ENCODE data around the gene HPCAL1.

The HPCAL1 gene

DNA sequence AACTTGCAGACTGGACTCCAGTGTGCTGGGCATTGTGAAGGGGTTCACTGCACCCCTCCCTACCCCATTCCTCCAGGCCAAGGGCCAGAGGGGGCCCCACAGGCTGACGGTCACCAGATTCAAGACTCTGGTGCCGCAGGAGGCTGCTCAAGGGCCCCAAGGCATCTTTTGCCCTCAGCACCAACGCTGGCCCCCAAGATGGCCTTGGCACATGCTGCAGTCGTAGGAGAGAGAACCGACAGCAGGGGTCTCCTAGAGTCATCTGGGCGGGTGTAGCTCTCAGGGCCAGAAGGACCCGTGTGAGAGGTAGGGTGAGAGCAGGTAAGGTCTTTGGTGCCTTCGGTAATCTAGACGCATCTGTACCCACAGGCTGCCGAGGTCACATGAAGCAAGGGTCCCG, 164.1 kb downstream of the HPCAL1 start:
- DNase-seq (ENCODE audit: low spot score), result no peak

DNA sequence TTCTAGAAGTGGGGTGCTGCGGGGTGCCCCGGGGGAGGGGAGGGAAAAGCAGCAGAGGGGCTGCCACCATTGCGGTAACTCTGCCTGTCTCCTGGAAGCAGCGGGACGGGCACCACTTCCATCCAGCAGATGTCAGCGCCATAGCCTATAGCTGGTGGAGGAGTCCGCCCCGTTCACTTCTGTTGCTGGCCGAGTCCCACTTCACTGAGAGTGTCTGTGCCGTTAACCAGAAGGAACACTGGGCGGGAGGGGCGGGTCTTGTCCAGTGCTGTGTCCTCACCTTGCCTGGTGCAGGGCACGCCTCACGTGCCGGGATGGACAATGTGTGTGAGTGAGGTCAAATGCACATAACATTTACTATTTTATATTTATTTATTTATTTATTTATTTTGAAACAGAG, 164.7 kb downstream of the HPCAL1 start:
- DNase-seq (ENCODE audit: low spot score), result no peak

GRCh38 chr2:10469301-10469700, 166.6 kb downstream of the HPCAL1 start:
- no peak for DNase-seq (ENCODE audit: low spot score)

- no peak for DNase-seq (ENCODE audit: low spot score)
Observed at GRCh38 chr2:10469955-10470608, 167.4 kb downstream of the HPCAL1 start.

DNA sequence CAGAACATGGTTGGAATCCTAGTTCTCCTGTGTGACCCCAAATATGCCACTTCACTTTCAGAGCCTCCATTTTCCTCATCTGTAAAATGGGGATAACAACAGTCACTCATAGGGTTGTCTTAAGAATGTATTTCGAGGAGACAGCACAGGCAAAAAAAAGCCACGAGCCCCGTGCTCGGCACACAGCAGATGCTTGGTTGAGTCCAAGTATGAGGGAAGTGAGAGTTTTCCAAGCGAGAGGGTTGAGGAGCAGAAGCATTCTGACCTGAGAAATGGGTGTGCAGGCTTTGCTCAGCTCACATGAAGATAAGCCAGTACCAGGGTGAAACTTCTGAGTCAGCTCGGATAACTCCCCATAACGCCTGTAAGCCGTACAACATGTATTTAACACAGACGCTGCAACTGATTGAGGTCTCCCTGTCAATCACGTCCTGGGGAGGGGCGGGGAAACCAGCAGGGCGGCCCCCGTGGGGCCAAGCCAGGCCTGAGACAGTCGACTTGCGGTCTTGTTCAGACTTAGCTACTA, 168.4 kb downstream of the HPCAL1 start:
- no peak for DNase-seq (ENCODE audit: low spot score)

GRCh38 chr2:10471955-10472354, 169.3 kb downstream of the HPCAL1 start:
- no peak for DNase-seq (ENCODE audit: low spot score)

- no peak for DNase-seq (ENCODE audit: low spot score)
Observed at GRCh38 chr2:10473121-10473756, 170.5 kb downstream of the HPCAL1 start.

- no peak for DNase-seq (ENCODE audit: low spot score)
Observed at GRCh38 chr2:10475221-10475722, 172.6 kb downstream of the HPCAL1 start.

DNA sequence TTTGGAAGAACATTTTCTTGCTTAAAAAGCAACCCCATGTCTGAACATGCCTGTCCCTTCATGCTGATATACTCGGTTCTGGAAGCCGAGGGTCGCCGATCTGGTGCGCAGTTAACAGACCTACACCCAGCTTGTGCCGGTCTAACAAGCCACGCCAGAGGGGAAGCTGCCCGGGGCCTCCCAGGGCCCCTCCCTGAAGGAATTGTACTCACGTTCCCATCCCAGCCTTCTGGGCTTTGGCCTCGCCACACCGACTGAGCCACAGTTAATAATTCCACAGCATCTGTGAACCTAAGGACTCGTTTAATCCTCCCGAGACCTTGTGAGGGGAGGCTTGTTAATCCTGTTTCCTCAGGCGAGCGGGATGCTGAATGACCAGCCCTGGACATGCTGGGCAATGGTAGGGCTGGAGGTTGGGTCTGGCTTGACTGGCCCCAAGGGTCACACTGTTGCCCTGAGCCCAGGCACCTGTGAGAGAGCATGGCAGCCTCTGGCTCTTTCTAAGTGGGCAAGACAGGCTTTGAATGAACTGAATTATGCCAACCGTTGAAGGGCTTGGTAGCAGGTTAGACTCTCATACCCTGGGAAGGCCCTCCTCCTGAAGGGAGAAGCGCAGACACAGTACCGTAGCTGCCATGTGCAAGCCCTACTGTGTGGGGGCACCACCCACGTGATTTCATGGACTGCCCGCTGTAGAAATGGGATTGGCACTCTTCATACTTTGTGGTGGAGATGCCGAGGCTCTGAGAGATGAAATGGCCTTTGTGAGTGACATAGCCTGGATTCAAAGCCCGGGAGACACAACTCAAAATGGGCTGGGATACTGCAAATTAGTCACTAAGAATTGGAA, 173.3 kb downstream of the HPCAL1 start:
- DNase-seq (ENCODE audit: low spot score), result no peak

DNA sequence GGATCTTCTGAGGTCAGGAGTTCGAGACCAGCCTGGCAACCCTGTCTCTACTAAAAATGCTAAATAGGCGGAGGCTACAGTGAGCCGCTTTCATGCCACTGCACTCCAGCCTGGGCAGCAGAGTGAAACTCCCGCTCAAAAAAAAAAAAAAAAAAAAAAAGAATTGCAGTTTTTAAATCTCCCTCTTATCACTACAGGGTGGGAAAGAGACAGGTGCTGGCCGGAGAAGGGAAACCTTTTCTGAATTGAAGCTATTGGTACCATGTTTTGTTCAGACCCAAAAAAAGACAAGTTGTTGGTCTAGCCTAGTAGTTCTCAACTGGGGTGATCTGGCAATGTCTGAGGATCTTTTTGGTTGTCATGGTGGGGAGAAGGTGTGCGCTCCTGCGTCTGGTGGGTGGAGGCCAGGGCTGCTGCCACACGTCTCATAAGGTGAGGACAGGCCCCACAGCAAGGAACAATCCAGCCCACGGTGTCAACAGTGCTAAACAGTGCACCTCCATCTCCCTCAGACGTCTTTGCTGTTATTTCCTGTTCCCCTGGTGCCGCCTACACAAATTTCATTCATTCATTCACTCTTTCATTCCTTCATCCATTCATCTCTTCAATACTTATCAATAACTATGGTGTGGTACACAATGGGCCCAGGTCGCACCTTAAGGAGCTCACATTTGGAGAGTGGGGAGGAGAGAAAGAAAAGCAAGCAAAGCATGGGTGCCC, 174.2 kb downstream of the HPCAL1 start:
- no peak for DNase-seq (ENCODE audit: low spot score)

All from kidney capillary endothelial cell (primary cell).